Ramos (cell line): Measurements from ENCODE around the gene CTDSPL.

ENCODE experiments used
- in situ Hi-C: fragments of 300-500 bp; cut with MboI; formaldehyde crosslinking; loops from one replicate; pipeline ENCODE4 v1.14.3; 2022; ENCODE audit warnings: low sequenced_read_pairs; ENCODE audit not compliant: unreplicated experiment

The CTDSPL gene

DNA sequence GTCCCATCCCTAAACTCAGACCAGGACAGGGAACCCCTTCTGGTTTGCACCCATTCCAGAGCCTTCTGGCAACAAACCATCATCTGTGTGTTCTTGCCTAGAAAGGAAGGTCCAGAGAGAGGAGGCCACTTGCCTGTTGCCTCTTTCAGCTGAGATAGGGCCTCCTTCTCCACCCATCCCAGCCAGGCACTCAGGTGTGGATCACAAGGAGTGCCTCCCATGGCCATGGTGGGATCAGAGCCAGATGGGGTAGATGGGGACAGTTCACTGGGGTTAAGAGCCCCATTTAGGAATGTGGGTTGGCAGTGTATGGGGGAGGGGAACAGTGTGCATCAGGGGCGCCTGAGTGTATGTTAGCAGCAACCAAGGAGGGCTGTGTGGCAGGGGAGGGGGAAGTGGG, 8.9 kb upstream of the CTDSPL start:
- in situ Hi-C loops = loop anchor here (10.0 kb wide), 1 partner anchor 112 kb away; no protein-coding TSS in a partner anchor

DNA sequence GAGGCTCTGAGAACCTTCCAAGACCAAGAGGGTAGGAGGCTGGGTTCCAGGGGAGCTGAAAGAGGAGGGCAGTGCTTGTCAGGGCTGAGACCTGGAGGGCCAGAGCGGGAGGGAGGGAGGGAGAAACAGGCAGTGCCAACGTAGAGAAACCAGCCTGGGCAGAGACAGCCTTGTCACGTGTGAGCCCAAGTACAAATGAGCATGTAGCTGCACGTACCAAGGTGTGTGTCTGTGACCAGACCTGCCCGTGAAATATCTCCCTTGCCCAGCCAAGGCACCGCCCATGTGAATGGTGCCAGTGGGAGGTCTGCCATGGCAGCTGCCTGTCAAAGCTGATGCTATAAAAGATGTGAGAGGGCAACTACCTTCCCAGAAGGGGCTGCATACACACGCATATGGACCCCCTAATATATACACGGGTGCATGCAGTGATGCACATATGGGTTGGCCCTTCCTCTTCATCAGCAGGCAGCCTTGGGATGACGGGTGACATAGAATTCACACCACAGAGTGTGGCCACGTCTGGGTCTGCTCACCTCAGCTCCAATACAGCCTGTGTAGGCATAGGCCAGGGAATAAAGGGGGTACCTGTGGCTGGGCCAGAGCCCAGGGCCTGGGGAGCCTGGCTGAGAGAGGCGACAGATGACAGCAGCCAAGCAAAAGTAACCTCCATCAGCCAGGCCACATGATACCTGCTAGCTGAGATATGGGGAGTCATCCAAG, 7.8 kb upstream of the CTDSPL start:
- in situ Hi-C loops = loop anchor here (10.0 kb wide), 1 partner anchor 111 kb away; no protein-coding TSS in a partner anchor

DNA sequence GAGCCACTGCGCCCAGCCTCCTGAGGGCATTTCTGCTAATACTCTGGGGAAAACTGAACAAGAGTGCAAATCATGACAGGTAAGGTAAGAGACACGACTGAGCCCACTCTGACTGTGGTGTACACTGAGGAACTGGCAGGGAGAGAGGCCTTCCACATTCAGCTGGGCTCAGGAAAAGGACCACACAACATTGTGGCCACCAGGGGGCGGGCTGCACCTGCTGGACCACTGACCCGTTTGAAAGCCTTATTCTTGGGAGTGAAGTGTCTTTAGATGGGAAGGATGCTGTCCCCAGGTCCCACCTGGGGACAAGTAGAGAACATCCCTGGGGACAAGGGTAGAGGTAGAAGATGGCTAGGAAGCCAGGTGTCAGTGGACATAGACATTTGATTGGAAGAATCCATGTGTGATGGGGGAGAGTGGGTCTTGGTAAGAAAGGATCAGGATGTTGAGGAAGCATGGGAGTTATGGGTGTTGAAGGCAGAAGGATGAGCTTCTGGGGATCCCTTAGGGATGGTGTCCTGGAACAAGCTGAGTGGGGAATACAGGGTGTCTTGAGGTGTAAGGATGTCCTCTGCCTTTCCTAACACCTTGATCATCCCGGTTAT, 6.2 kb upstream of the CTDSPL start:
- in situ Hi-C loops = loop anchor here (10.0 kb wide), 1 partner anchor 109 kb away; no protein-coding TSS in a partner anchor

DNA sequence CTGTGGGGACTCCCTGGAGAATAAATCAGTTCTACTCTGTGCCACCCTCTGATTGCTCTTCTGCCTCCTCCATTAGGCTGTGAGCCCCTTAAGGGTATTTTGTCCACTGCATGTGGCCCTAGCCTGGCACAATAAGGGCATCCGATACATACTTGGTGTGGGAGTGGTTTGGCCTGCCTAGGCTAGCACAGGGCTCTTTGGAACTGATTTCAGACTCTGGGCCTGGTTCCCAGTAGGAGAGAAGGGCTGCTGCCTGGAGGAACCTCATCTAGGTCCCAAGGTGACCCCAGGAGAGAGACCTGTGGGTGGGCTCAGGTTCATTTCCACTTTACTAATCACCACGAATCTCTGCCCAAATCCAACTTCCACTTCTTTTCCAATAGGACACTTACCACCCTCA, 5.3 kb upstream of the CTDSPL start:
- in situ Hi-C loops = loop anchor here (10.0 kb wide), 1 partner anchor 108 kb away; no protein-coding TSS in a partner anchor

DNA sequence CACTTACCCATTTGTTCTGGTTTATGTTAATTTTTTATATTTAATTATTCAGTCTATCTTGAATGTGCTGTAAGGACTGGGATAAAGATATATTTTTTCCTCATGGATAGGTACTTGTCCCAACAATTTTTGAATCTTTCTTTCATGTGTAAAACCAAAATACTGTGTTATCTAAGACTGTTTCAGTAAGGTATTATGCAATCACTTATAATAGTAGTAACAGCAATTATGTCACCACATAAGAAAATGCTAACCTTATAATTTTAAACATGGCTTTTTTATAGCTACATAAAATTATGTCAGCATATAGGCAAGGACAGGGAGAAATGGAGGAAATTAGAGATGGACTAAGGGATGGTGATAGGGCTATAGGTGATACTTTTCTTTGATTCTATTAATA, 2.9 kb upstream of the CTDSPL start:
- in situ Hi-C loops = loop anchor here (10.0 kb wide), 1 partner anchor 106 kb away; no protein-coding TSS in a partner anchor

DNA sequence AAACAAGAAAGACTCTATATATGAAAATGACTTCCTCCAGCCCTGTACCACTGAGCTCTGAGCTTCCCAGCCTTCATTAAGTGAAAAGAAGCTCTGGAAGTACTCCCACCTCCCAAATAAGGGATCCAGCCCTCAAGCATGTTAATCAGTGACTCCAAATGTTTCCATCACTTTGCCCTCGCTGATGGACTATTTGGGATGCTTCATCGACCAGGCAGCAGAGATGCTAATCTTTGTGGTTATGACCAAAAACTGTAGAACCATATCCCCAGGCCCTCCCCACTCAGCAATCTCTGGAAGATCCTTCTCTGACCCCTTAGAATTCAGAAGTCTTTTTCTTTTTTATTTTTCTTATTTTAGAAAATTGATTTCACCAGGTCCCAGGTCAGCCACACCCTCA, 2.3 kb upstream of the CTDSPL start:
- in situ Hi-C loops = loop anchor here (10.0 kb wide), 1 partner anchor 105 kb away; no protein-coding TSS in a partner anchor

DNA sequence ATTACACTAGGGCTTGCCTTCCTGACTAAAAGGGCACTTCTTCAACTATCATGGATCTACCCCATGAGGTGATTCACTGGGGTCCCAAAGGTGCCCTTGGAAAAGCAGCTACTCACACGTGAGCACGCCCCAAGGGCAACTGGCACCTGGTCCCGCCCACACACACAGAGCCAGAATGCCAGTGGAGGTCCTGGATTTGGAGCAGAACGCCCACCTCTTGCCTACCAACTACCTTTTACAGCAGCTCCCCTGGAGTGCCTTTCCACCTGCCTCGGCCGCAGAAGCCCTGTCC, 1.8 kb upstream of the CTDSPL start:
- in situ Hi-C loops = loop anchor here (10.0 kb wide), 1 partner anchor 105 kb away; no protein-coding TSS in a partner anchor

DNA sequence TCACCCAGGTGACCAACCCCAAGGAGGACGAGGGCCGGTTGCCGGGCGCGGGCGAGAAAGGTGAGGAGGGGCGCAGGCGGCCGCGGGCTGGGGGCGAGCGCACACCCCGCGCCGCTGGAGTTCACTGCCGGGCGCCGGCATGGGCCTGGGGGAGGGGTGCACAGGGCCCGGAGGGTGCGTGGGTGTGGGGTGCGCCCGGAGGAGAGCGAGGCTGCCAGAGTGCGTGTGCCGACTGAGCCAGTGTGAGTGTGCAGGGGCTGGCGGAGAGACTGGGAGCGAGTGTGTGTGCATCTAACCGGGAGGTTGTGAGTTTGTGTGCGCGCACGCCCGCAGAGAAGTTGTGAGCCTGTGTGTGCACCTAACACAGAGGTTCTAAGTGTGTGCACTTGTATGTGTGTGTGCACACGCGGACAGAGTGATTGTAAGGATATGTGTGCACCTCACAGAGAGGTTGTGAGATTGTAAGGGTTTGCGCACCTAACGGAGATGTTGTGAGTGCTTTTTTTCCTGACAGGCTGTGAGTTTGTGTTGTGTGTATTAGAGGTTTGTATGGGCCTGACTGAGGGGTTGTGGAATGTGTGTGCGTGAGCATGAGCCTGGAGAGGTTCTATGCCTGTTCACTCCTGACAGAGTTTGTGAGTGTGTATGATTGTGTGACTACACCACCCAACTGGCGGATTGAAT, 681 bp downstream of the CTDSPL start:
- in situ Hi-C loops = no loop called here

DNA sequence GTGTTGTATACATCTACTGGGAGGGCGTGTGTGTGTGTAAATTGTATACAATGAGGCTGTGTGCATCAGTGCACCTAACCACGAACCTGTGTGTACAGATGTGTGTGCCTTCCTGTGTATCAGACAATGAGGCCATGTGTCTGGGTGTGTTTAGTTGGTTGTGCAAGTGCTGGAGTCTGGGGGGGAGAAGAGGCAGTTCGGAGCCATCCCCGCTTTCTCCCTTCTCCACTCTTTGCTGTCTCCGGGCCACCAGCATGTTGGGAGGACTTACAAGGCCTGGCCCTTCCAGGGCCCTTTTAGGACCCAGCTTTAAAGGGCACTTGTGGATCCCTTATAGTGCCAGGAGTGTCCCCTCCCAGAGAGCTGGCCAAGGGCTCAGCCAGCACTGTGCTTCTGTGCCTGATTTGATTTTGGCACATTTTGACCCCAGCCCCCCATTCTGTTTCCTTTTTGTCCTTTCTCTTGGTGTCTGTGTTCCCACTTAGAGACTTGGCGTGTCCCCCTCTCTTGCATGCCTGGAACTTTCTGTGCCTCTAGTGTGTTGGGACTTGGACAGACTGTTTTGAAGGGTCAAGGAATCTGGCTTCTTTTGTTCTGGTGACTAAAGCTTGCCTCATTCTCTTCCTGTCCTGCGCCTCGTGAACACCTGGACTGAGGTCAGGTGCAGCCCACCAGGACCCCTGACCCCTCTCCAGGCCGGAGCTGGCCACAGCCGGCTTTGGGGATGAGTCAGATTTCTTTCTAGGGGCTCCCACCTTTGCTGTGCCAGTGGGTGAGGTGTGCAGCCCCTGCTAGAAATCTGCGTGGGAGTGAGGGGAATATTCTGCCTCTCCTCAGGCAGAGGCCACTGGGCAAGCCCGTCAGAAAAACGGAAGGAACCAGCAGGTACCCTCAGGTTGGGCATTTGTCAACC, 1.5 kb downstream of the CTDSPL start:
- in situ Hi-C loops = no loop called here

DNA sequence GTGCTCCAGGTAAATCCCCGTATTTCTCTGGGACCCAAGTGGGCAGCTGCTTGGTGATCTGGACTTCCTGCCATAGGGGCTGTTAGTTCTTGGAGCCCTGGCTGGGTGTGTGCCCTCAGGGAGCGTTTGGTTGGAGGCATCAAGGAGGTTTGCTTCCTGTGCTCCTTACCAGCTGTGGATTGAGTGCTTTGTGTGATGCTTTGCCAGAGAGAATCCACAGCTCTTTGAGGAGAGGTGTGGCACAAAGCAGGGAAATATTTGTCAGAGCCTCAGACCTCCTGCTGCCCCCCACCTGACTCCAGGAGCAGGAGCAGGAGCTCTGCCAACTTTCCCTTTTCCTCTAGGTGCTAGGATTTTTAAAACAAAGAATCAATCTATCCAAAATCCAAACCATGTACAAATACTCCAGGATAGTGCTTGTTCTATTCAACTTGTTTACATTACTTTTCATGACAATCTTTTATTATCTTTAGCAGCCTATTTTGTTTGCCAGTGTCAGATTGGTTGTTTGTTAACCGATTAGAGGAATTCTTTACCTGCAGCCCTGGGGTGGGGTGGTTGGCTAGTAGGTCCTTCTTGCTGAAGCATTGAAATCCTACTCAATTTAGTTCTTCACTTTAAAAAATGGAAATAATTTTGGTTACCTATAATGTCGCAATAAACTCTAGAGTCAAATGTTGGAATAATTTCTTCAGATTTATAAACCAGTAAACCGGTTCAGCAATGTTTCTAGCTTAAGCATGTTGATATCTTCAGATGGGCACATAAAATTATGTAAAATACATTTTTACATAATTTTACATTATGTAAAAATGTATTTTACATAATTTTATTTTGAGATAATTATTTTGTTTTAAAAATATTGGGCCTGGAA, 2.5 kb downstream of the CTDSPL start:
- in situ Hi-C loops = no loop called here

DNA sequence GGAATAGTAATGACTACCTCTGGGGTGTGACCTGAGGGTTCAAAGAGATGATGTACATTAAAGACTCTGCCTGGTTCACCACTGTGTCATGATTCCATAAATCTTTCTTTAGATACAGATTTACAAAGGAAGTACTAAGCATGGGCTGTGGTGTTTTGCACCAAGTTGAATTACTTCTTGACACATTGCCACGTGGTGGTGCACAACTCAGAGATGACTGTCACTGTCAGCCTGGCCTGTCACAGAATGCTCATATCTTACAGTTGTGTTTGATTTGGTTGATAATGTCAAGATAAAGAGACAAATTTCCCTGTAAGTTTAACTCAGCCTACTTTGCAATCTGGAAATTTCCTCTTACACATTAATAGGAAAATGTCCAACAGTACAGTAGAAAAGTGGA, 3.2 kb downstream of the CTDSPL start:
- in situ Hi-C loops = no loop called here

DNA sequence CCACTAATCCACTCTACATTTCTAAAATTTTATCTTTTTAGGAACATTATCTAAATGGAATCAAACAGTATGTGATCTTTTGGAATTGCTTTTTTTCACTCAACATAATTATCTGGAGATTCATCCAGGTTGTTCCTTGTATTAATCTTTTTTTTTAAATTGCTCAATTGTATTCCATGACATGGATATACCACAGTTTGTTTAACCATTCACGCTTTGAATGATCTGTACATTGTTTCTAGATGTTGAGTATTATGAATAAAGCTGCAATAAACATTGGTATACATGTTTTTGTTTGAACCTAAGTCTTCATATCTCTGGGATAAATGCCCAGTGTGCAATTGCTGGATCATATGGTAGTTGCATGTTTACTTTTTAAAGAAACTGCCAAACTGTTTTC, 5.5 kb downstream of the CTDSPL start:
- in situ Hi-C loops = no loop called here

DNA sequence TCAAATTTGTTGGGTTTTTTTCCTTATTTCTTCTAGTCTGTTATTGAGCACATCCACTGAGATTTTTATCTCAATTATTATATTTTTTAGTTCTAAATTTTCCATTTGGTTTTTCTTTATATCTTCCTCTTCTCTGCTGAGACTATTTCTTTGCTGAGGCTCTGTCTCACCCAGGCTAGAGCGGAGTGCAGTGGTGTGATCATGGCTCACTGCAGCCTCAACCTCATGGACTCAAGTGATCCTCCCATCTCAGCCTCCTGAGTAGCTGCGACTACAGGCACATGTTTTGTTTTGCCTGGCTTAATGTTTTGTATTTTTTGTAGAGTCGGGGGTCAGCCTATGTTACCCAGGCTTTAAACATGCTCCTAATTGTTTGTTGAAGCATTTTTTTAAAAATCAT, 10.2 kb downstream of the CTDSPL start:
- in situ Hi-C loops = no loop called here

DNA sequence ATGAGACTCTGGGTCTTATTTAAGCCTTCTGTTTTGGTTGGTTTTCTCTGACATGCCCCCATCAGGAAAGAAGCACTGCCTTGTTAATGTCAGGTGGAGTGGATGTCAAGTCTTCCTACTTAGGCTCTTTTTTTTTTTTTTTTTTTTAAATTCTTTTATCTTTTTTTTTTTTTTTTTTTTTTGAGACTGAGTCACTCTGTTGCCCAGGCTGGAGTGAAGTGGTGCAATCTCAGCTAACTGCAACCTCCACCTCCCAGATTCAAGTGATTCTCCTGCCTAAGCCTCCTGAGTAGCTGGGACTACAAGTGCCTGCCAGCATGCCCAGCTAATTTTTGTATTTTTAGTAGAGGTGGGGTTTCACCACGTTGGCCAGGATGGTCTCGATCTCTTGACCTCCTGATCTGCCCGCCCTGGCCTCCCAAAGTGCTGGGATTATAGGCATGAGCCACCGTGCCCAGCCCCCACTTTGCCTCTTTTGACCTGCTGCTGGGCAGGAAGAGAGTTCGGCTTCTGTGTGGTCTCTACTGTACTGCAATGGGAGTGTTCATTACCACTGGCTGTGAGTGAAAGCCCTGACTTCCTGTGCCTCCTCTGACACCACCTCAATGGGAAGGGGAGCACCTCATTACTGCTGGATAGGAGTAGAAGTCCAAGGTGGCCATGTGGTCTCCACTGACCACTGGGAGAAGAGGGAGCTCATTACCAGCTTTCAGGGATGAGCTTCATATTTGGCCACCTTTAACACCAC, 10.9 kb downstream of the CTDSPL start:
- in situ Hi-C loops = no loop called here

DNA sequence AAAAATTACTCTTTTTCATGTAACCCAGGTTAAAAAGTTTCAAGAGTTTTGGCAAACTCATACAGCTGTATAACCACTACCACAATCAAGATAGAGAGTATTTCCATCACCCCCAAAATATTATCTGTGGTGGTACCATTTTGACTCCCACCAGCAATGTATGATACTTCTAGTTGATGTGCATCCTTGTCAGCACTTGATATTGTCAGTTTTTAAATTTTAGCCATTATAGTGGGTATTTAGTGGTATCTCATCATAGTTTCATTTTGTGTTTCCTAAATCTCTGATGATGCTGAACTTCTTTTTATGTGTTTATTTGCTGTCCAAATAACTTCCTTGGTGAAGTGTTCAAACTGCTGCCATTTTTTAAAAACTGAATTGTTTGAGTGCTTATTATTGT, 14.6 kb downstream of the CTDSPL start:
- in situ Hi-C loops = no loop called here

DNA sequence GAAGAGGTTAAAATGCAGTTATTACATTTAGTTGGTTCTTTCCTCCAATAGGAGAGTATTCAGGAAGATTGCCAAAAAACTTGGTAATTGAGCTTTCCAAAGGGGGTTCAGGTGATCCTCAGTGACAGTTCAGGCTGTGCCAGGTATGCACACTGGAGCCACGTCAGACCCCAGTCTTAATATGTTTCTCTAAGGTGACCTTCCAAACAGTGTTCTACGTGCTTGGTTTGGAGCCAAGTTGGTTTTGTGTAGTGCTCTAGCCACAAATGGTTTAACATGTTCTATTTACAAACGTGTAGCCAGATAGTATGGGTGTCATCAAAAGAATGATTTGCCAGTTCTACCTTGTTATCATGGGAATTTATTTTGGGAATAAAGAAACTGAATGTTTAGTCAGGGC, 21.0 kb downstream of the CTDSPL start:
- in situ Hi-C loops = no loop called here

DNA sequence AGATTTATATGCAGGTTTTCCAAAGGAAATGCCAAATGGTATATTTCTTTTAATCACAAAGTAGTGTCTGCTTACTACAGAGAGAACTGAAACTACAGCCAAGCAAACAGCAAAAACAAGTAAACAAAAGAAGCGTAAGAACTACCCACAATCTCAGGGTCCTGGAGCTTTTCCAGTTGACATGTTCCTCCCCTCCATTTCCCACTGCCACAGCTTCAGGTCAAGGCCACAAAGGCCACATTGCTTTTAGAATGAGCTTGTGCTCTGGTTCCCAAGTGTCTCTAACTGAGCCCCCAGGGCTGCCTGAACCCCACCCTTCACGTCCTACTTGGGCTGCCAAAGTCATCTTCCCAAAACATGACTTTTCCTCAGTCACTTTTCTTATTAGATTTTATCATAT, 24.1 kb downstream of the CTDSPL start:
- in situ Hi-C loops = no loop called here

DNA sequence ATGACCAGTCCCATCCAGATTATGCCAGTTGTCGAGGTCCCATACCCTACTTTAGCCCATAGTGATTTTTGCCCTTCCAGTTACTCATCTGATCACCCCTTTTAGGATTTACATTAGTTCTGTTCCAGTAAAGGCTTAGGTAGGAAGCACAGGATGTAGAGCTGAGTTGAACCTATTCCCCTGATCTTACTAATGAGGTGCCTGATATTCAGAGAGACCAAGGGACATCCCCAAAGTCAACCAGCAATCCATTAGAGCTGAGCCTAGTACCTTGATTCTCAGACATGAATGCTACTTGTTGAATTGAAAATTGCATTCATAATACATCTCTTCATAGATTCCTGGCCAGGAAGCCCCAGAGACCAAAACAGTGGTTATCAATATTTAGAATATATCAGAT, 24.7 kb downstream of the CTDSPL start:
- in situ Hi-C loops = no loop called here

DNA sequence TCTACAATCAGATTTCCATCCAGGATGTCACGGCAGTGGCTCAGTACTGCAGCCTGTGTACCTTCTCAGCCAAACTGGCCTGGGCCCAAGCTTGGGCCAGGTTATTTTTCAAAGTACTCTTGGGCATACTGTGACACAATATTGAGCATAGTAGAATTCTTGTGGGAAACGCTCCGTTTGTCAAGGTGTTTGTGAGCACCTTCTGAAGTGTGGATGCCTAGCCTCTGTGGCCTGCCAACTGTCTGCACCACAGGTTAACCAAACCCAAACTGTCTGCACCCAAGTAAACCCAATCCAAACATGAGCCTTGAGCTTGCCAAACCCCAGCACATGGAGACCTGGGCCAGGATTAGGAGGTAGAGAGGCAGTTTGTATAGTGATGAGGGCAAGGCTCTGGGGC, 25.4 kb downstream of the CTDSPL start:
- in situ Hi-C loops = no loop called here
